ENCODE measurements around the gene SEC14L2. TPM values are rescaled to one million over a fixed set of nuclear protein-coding genes. Genes with fewer than 3 reads are reported as not detected.

SEC14L2 gene
- total and polyA plus RNA-seq, 10 of the 15 experiments (the other 5 are each of a cell fraction or from before 2014, with no cell fraction given), result 0.08 to 4.0 (median 0.48) TPM

DNA sequence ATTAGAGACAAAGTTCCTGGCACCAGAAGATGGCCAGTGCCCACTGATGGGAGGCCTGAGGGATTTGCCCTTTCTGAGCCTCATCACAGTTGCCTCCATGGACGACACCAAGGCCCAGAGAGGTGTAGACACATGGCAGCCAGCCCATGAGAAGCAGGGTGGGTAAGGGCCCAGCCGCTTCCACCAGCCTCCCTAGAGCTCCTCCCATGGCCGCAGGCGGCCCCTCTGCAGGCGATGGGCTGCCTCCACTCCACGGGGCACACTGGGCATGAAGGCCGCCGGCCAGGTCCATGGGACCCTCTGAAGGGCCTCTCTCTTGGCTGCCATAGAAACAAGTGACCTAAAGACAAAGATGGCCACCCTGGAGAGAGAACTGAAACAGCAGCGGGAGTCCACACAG, 25.5 kb upstream of the SEC14L2 start:
- TF ChIP-seq GABPA (IDR thresholded peaks at IDR 0.05; ENCODE audit: low read depth) (no peak), TCF12 (IDR thresholded peaks at IDR 0.05; ENCODE audit: low read depth, low read length) (no peak), CBX3 (IDR thresholded peaks at IDR 0.05; ENCODE audit: borderline replicate concordance, low read depth) (no peak), ZSCAN29 (IDR thresholded peaks at IDR 0.05) (no peak), POLR2AphosphoS5 (IDR thresholded peaks at IDR 0.05; ENCODE audit: low read length) (no peak), IRF4 (IDR thresholded peaks at IDR 0.05; ENCODE audit: low read depth, low read length) (no peak), HCFC1 (IDR thresholded peaks at IDR 0.05; ENCODE audit: low read length) (no peak), SMC3 (IDR thresholded peaks at IDR 0.05; ENCODE audit: borderline replicate concordance, low read length) (no peak), CBFB (IDR thresholded peaks at IDR 0.05; ENCODE audit: low read depth) (no peak), MTA2 (IDR thresholded peaks at IDR 0.05; ENCODE audit: low read depth) (no peak), LARP7 (IDR thresholded peaks at IDR 0.05) (no peak), TARDBP (IDR thresholded peaks at IDR 0.05; ENCODE audit: borderline replicate concordance) (no peak), SPI1 (IDR thresholded peaks at IDR 0.05; ENCODE audit: borderline replicate concordance, insufficient read depth, low read depth, low read length) (no peak), CHD1 (IDR thresholded peaks at IDR 0.05; ENCODE audit: low read depth, low read length) (no peak), ZNF622 (IDR thresholded peaks at IDR 0.05) (no peak)
- TF ChIP-seq, protein P1, sequence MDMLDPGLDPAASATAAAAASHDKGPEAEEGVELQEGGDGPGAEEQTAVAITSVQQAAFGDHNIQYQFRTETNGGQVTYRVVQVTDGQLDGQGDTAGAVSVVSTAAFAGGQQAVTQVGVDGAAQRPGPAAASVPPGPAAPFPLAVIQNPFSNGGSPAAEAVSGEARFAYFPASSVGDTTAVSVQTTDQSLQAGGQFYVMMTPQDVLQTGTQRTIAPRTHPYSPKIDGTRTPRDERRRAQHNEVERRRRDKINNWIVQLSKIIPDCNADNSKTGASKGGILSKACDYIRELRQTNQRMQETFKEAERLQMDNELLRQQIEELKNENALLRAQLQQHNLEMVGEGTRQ (IDR thresholded peaks at IDR 0.05; ENCODE audit: borderline replicate concordance, low read depth, low read length), result no peak
- TF ChIP-seq, protein P2, sequence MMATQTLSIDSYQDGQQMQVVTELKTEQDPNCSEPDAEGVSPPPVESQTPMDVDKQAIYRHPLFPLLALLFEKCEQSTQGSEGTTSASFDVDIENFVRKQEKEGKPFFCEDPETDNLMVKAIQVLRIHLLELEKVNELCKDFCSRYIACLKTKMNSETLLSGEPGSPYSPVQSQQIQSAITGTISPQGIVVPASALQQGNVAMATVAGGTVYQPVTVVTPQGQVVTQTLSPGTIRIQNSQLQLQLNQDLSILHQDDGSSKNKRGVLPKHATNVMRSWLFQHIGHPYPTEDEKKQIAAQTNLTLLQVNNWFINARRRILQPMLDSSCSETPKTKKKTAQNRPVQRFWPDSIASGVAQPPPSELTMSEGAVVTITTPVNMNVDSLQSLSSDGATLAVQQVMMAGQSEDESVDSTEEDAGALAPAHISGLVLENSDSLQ (IDR thresholded peaks at IDR 0.05), result no peak
- TF ChIP-seq, protein P3, sequence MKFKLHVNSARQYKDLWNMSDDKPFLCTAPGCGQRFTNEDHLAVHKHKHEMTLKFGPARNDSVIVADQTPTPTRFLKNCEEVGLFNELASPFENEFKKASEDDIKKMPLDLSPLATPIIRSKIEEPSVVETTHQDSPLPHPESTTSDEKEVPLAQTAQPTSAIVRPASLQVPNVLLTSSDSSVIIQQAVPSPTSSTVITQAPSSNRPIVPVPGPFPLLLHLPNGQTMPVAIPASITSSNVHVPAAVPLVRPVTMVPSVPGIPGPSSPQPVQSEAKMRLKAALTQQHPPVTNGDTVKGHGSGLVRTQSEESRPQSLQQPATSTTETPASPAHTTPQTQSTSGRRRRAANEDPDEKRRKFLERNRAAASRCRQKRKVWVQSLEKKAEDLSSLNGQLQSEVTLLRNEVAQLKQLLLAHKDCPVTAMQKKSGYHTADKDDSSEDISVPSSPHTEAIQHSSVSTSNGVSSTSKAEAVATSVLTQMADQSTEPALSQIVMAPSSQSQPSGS (IDR thresholded peaks at IDR 0.05; ENCODE audit: low read length), result no peak
- TF ChIP-seq, protein P4, sequence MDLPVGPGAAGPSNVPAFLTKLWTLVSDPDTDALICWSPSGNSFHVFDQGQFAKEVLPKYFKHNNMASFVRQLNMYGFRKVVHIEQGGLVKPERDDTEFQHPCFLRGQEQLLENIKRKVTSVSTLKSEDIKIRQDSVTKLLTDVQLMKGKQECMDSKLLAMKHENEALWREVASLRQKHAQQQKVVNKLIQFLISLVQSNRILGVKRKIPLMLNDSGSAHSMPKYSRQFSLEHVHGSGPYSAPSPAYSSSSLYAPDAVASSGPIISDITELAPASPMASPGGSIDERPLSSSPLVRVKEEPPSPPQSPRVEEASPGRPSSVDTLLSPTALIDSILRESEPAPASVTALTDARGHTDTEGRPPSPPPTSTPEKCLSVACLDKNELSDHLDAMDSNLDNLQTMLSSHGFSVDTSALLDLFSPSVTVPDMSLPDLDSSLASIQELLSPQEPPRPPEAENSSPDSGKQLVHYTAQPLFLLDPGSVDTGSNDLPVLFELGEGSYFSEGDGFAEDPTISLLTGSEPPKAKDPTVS (IDR thresholded peaks at IDR 0.05; ENCODE audit: low read depth, low read length), result no peak
- DNase-seq (ENCODE audit: low read depth, low spot score), result no peak
- ChIA-PET POLR2A (no interaction called here), RAD21 (ENCODE audit: unreplicated experiment) (no interaction called here), SMC1A (ENCODE audit: uncharacterized antibody, unreplicated experiment) (no interaction called here), CTCF (interaction anchor here (0.6 kb wide), 1 partner anchor 30 kb away, joined by 3 read pairs; no protein-coding TSS in a partner anchor)
- no peak overlapping the region for H3K9ac ChIP-seq (ENCODE audit: control insufficient read depth, insufficient read depth, low read length)
- intact Hi-C loops (cut with micrococcal nuclease; ENCODE audit: unreplicated experiment) (no loop called here), in situ Hi-C loops (cut with MboI) (no loop called here)
- no peaks in the 10 kb centered on the region for H3K27me3 ChIP-seq (replicated peaks in 1 of 2; ENCODE audit: control insufficient read depth in 2 of 2, insufficient read depth in 2 of 2, low read length in 1 of 2)
- H3K9me3 ChIP-seq (replicated peaks; ENCODE audit: control insufficient read depth, insufficient read depth, low read length), result no peaks in the 10 kb centered on the region
- no peak overlapping the region for H3K4me3 ChIP-seq
- 77% methylated on average over 9 of the region's 9 CpGs for WGBS (ENCODE audit: insufficient coverage, insufficient replicate concordance, low lambda C conversion rate, missing lambda C conversion rate)
- FAIRE-seq, result no peak
- no TSS peak for BruUV-seq (replicated peaks)
- H3K79me2 ChIP-seq (ENCODE audit: control insufficient read depth, insufficient read depth, low read length), result no peaks in the 10 kb centered on the region
- H3K4me1 ChIP-seq (ENCODE audit: control insufficient read depth, insufficient read depth, low read length), result no peaks in the 10 kb centered on the region
- no peak overlapping the region for H2AFZ ChIP-seq (ENCODE audit: control insufficient read depth, low read depth, low read length)
- no peak for ATAC-seq
- no peaks in the 10 kb centered on the region for H3K36me3 ChIP-seq (ENCODE audit: control insufficient read depth in 2 of 2, insufficient read depth in 2 of 2, low read length in 1 of 2)
- no peak overlapping the region for H3K4me2 ChIP-seq (ENCODE audit: control insufficient read depth, insufficient read depth)
- no peak overlapping the region for H3K27ac ChIP-seq (ENCODE audit: control insufficient read depth, insufficient read depth)
- H4K20me1 ChIP-seq (ENCODE audit: control insufficient read depth, insufficient read depth), result no peaks in the 10 kb centered on the region

Measured in GM12878 (cell line).